HCT116 (cell line): ENCODE measurements around the gene IFIT1. TPM values are rescaled to one million over a fixed set of nuclear protein-coding genes. Genes with fewer than 3 reads are reported as not detected.
"Not testable (repeated sequence)": the region's sequence is repeated elsewhere in the genome, so short reads cannot be mapped to it uniquely, and the experiment has no call there.

Source experiments
- ATAC-seq: fragments of 200-7000 bp; cut with Tn5 transposase; 2 replicates; pipeline ENCODE4 v1.9.1; 2020; ENCODE audit warnings: mild to moderate bottlenecking, moderate library complexity
- BruUV-seq: library from RNA; stranded (reverse); fragments of 400-500 nt; replicated peaks from 2 replicates; lab custom pipeline; 2021; lab: Mats Ljungman, UMichigan
- CTCF ChIA-PET: fragments of 300-600 bp; sonication (Branson Sonifier 250); formaldehyde crosslinking; loops from one replicate; lab custom pipeline; 2021; ENCODE audit warnings: antibody characterized with exemption; lab: Charles Lee
- POLR2A ChIA-PET: fragments of 300-600, 350-600 bp; sonication (Branson Sonifier 250); formaldehyde crosslinking; loops from one replicate; lab custom pipeline; 2021; ENCODE audit warnings: antibody characterized with exemption; lab: Charles Lee
- RAD21 ChIA-PET, 2 experiments: fragments of 300-600 bp; sonication (Branson Sonifier 250); formaldehyde crosslinking; loops; one replicate each; lab custom pipeline; 2023; ENCODE audit warnings: low total read pairs in 2 of 2; ENCODE audit not compliant: uncharacterized antibody in 2 of 2, unreplicated experiment in 2 of 2, low non-redundant PET in 1 of 2; lab: Charles Lee
- DNase-seq: peaks from one replicate; pipeline ENCODE4 v3.0.0-alpha.2; 2010; ENCODE audit warnings: low read depth, low spot score
- H2AFZ ChIP-seq: fragments of 200-600 bp; shearing (Covaris generic), sonication (generic); 2 replicates; pipeline ENCODE4 v1.6.1; 2017; ENCODE audit warnings: low read depth, mixed run types, mixed read lengths, antibody characterized with exemption, low read length; ENCODE audit not compliant: poor library complexity, severe bottlenecking
- H3K27ac ChIP-seq: 2 replicates; pipeline ENCODE4 v1.5.1; 2012; ENCODE audit warnings: low read depth, low read length
- H3K27me3 ChIP-seq: fragments of 200-600 bp; sonication (generic); 2 replicates; pipeline ENCODE4 v1.6.1; 2016; ENCODE audit warnings: mixed run types, low read length, mixed read lengths; ENCODE audit not compliant: insufficient read depth
- H3K36me3 ChIP-seq, 2 experiments: fragments of 200-500 bp in 1 of 2; fragments of 200-600 bp in 1 of 2; sonication (Bioruptor generic) in 1 of 2; sonication (generic) in 1 of 2; 2 replicates each; pipeline versions ENCODE4 v1.5.1 to v1.6.1; 2014 to 2016; ENCODE audit warnings: low read length in 2 of 2, inconsistent platforms in 1 of 2, mixed read lengths in 1 of 2, mixed run types in 1 of 2; ENCODE audit not compliant: insufficient read depth in 2 of 2, control insufficient read depth in 1 of 2
- H3K4me1 ChIP-seq, 2 experiments: fragments of 200-600 bp in 1 of 2; sonication (generic) in 1 of 2; 2 replicates each; pipeline versions ENCODE4 v1.5.1 to v1.6.1; 2012 to 2017; ENCODE audit warnings: low read length in 2 of 2, inconsistent platforms in 1 of 2, mild to moderate bottlenecking in 1 of 2, mixed read lengths in 1 of 2, mixed run types in 1 of 2, moderate library complexity in 1 of 2; ENCODE audit not compliant: insufficient read depth in 2 of 2, control insufficient read depth in 1 of 2
- H3K4me2 ChIP-seq: fragments of 200-600 bp; sonication (generic); 2 replicates; pipeline ENCODE4 v1.6.1; 2017; ENCODE audit warnings: mixed run types, low read length, mixed read lengths
- H3K4me3 ChIP-seq, 2 experiments: fragments of 200-600 bp in 1 of 2; sonication (generic) in 1 of 2; replicated peaks in 1 of 2; 2 replicates each; pipeline ENCODE4 v1.5.1; 2011 to 2016; ENCODE audit warnings: low read length in 2 of 2, control low read depth in 1 of 2, low read depth in 1 of 2, mild to moderate bottlenecking in 1 of 2, mixed read lengths in 1 of 2, mixed run types in 1 of 2
- H3K79me2 ChIP-seq: fragments of 200-600 bp; sonication (generic); 2 replicates; pipeline ENCODE4 v1.6.1; 2017; ENCODE audit warnings: mild to moderate bottlenecking, mixed run types, low read length, moderate library complexity, mixed read lengths; ENCODE audit not compliant: insufficient read depth
- H3K9ac ChIP-seq: fragments of 200-600 bp; sonication (generic); 2 replicates; pipeline ENCODE4 v1.6.1; 2016; ENCODE audit warnings: low read length, mixed read lengths
- H3K9me2 ChIP-seq: fragments of 200-600 bp; sonication (generic), shearing (Covaris generic); 2 replicates; pipeline ENCODE4 v1.6.1; 2017; ENCODE audit warnings: mixed run types, mild to moderate bottlenecking, moderate library complexity; ENCODE audit not compliant: insufficient read depth
- H3K9me3 ChIP-seq, 2 experiments: fragments of 200-500 bp in 1 of 2; fragments of 200-600 bp in 1 of 2; sonication (Bioruptor generic) in 1 of 2; sonication (generic) in 1 of 2; 2 replicates each; pipeline ENCODE4 v1.6.1; 2014 to 2017; ENCODE audit warnings: low read length in 2 of 2, mixed read lengths in 2 of 2, inconsistent platforms in 1 of 2, low read depth in 1 of 2, mild to moderate bottlenecking in 1 of 2, mixed run types in 1 of 2, moderate library complexity in 1 of 2; ENCODE audit not compliant: control insufficient read depth in 1 of 2, insufficient read depth in 1 of 2
- H4K20me1 ChIP-seq: fragments of 200-600 bp; sonication (generic), shearing (Covaris generic); 2 replicates; pipeline ENCODE4 v1.6.1; 2017; ENCODE audit warnings: mixed run types, mild to moderate bottlenecking, moderate library complexity; ENCODE audit not compliant: insufficient read depth
- intact Hi-C: fragments of 100-400 bp; cut with micrococcal nuclease; formaldehyde crosslinking; loops from 2 replicates; pipeline ENCODE4 v1.10.0; 2022
- total RNA-seq: library from RNA; stranded (reverse); gene quantifications from one replicate; pipeline ENCODE4 v1.2.1, GENCODE V29; 2021; ENCODE audit not compliant: unreplicated experiment

Gene IFIT1
- total RNA-seq, 1 experiment from 2014 or later: 3.6 TPM

DNA sequence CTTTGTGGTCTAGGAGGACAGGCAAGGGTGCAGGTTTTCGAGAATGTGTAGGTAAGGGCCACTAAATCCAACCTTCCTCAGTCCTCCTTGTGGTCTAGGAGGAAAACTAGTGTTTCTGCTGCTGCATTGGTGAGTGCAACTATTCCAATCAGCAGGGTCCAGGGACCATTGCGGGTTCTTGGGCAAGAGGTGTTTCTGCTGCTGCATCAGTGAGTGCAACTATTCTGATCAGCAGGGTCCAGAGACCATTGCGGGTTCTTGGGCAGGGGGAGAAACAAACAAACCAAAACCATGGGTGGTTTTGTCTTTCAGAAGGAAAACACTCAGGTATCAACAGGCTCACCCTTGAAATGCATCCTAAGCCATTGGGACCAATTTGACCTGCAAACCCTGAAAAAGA lies 15.4 kb downstream of the IFIT1 start:
- not testable (repeated sequence) for BruUV-seq

DNA sequence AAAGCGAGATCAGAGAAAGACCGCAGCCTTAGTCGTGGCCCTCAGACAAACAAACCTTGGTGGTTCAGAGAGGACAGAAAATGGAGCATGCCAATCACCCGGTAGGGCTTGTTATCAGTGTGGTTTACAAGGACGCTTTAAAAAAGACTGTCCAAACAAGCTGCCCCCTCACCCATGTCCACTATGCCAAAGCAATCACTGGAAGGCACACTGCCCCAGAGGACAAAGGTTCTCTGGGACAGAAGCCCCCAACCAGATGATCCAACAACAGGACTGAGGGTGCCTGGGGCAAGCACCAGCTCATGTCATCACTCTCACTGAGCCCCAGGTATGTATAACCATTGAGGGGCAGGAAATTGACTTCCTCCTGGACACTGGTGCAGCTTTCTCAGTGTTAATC lies 16.9 kb downstream of the IFIT1 start:
- H3K27me3 ChIP-seq, H3K36me3 ChIP-seq, ATAC-seq, DNase-seq, RAD21 ChIA-PET, BruUV-seq, H3K79me2 ChIP-seq, intact Hi-C loops, H3K4me1 ChIP-seq, POLR2A ChIA-PET, H3K9me3 ChIP-seq, CTCF ChIA-PET, H4K20me1 ChIP-seq, H3K9me2 ChIP-seq, H3K4me3 ChIP-seq, H3K27ac ChIP-seq, H2AFZ ChIP-seq, H3K9ac ChIP-seq, H3K4me2 ChIP-seq: not testable (repeated sequence)

More for the DNA sequence above, 15.4 kb downstream of the IFIT1 start:
- H3K9ac ChIP-seq, ATAC-seq, H3K27me3 ChIP-seq, H3K9me2 ChIP-seq, H4K20me1 ChIP-seq, POLR2A ChIA-PET, H3K4me2 ChIP-seq, RAD21 ChIA-PET, DNase-seq, H2AFZ ChIP-seq, H3K27ac ChIP-seq, H3K4me1 ChIP-seq, H3K79me2 ChIP-seq, intact Hi-C loops, H3K36me3 ChIP-seq, H3K4me3 ChIP-seq, H3K9me3 ChIP-seq, CTCF ChIA-PET: not testable (repeated sequence)

DNA sequence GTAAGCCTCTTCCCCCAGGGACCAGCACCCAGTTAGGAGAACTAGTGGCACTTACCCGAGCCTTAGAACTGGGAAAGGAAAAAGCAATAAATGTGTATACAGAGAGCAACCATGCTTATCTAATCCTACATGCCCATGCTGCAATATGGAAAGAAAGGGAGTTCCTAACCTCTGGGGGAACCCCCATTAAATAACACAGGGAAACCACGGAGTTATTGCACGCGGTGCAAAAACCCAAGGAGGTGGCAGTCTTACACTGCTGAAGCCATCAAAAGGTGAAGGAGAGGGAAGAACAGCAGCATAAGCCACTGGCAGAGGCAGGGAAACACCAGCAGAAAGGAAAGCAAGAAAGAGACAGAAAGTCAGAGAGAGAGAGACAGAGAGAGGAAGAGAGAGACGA lies 18.1 kb downstream of the IFIT1 start:
- intact Hi-C loops, BruUV-seq, H3K4me2 ChIP-seq, H4K20me1 ChIP-seq, H3K4me1 ChIP-seq, H2AFZ ChIP-seq, H3K9me3 ChIP-seq, H3K9ac ChIP-seq, ATAC-seq, H3K4me3 ChIP-seq, H3K79me2 ChIP-seq, H3K36me3 ChIP-seq, H3K9me2 ChIP-seq, CTCF ChIA-PET, H3K27ac ChIP-seq, RAD21 ChIA-PET, POLR2A ChIA-PET, H3K27me3 ChIP-seq, DNase-seq: not testable (repeated sequence)

DNA sequence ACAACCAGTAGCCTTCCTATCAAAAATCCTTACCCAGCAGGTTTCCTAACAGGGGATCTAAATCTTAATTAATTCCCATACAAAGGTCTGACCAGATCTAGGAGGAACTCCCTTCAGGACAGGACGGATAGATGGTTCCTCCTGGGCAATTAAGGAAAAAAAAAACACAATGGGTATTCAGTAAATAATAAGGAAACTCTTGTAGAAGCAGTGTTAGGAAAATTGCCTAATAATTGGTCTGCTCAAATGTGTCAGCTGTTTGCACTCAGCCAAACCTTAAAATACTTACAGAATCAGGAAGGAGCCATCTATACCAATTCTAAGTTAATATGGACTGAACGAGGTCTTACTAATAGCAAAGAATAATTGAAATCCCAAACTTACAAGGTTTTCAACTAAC lies 18.7 kb downstream of the IFIT1 start:
- intact Hi-C loops, H3K9me3 ChIP-seq, H3K4me2 ChIP-seq, BruUV-seq, H3K9ac ChIP-seq, CTCF ChIA-PET, H3K36me3 ChIP-seq, RAD21 ChIA-PET, H2AFZ ChIP-seq, DNase-seq, H3K4me3 ChIP-seq, POLR2A ChIA-PET, H4K20me1 ChIP-seq, H3K27ac ChIP-seq, ATAC-seq, H3K27me3 ChIP-seq, H3K9me2 ChIP-seq: not testable (repeated sequence)
- Histone ChIP-seq H3K4me1 (peaks cover 7 to 14% of the 10 kb centered on the region in 2 experiments; a peak in 3 of 4 replicates), H3K79me2 (peaks cover 12% of the 10 kb centered on the region)
